DND-41 (cell line): ENCODE results near the gene TTC24.

ENCODE experiments used
- ATAC-seq: fragments of 200-7000 bp; cut with Tn5 transposase; 3 replicates; pipeline ENCODE4 v1.9.1; 2021; ENCODE audit warnings: low read depth; ENCODE audit not compliant: insufficient read depth
- DNase-seq: peaks from one replicate; pipeline ENCODE4 v3.0.0-alpha.2; 2020
- H2AFZ ChIP-seq: 2 replicates; pipeline ENCODE4 v1.6.0; 2012; ENCODE audit warnings: low read depth, low read length
- H3K27ac ChIP-seq: 2 replicates; pipeline ENCODE4 v1.5.1; 2012; ENCODE audit warnings: low read length, inconsistent platforms
- H3K27me3 ChIP-seq: fragments of 200-600 bp; sonication (generic); 2 replicates; pipeline ENCODE4 v1.6.0; 2012; ENCODE audit warnings: low read length, mild to moderate bottlenecking, inconsistent platforms; ENCODE audit not compliant: insufficient read depth, poor library complexity
- H3K36me3 ChIP-seq: 2 replicates; pipeline ENCODE4 v1.5.1; 2012; ENCODE audit warnings: low read length, inconsistent platforms; ENCODE audit not compliant: insufficient read depth
- H3K4me1 ChIP-seq: 2 replicates; pipeline ENCODE4 v1.5.1; 2012; ENCODE audit warnings: mild to moderate bottlenecking, low read length; ENCODE audit not compliant: insufficient read depth
- H3K4me2 ChIP-seq: 2 replicates; pipeline ENCODE4 v1.6.0; 2012; ENCODE audit warnings: mild to moderate bottlenecking, moderate library complexity, low read length, inconsistent platforms; ENCODE audit not compliant: insufficient read depth
- H3K4me3 ChIP-seq, 2 experiments: fragments of 200-600 bp in 1 of 2; shearing (Covaris generic) in 1 of 2; 2 replicates each; pipeline ENCODE4 v1.5.1; 2012 to 2016; ENCODE audit warnings: inconsistent platforms in 2 of 2, low read length in 2 of 2, mild to moderate bottlenecking in 2 of 2, low read depth in 1 of 2, moderate library complexity in 1 of 2
- H3K79me2 ChIP-seq: 2 replicates; pipeline ENCODE4 v1.6.0; 2012; ENCODE audit warnings: low read length, inconsistent platforms; ENCODE audit not compliant: insufficient read depth
- H3K9ac ChIP-seq: 2 replicates; pipeline ENCODE4 v1.6.0; 2012; ENCODE audit warnings: low read depth, mild to moderate bottlenecking, inconsistent platforms, low read length, moderate library complexity
- H3K9me3 ChIP-seq: 2 replicates; pipeline ENCODE4 v1.5.1; 2012; ENCODE audit warnings: low read length, moderate library complexity, mild to moderate bottlenecking, inconsistent platforms; ENCODE audit not compliant: insufficient read depth, severe bottlenecking
- H4K20me1 ChIP-seq: 2 replicates; pipeline ENCODE4 v1.6.0; 2012; ENCODE audit warnings: low read length; ENCODE audit not compliant: insufficient read depth
- CTCF ChIP-seq: IDR thresholded peaks from 2 replicates; pipeline ENCODE4 v1.5.1; 2012; ENCODE audit warnings: borderline replicate concordance, low read length, moderate library complexity, mild to moderate bottlenecking; ENCODE audit not compliant: poor library complexity, severe bottlenecking; ENCODE audit errors: extremely low read depth
- EZH2 ChIP-seq: IDR thresholded peaks from 3 replicates; pipeline ENCODE4 v1.6.1; 2012; ENCODE audit warnings: borderline replicate concordance, low read depth, mild to moderate bottlenecking, moderate library complexity, low read length, inconsistent platforms; ENCODE audit not compliant: severe bottlenecking

Gene TTC24

DNA sequence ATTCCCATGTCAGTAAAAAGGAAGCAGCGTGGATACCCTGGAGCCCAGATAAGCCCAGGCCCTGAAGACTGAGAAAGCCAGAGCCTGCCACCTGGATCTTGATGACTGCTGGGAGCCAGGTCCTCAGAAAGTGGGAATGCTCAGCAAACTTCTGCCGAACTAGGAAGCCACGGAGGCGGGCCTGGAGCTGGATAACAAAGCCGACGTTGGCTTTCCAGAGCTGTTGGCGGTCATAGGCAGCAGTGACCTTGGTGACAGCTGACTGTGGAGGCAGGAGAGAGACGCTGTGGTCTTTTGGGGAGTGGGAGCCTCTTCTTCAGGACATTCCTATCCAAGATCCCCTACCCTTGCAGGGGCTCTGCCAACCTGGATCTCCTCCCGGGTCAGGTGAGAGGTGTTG is 31.5 kb upstream of the TTC24 start:
- Histone ChIP-seq H3K4me3 (no peak overlapping the region), H3K9ac (no peak overlapping the region), H3K9me3 (no peaks in the 10 kb centered on the region), H3K4me2 (no peak overlapping the region), H3K27me3 (no peaks in the 10 kb centered on the region), H3K79me2 (no peaks in the 10 kb centered on the region), H4K20me1 (no peaks in the 10 kb centered on the region), H3K36me3 (peaks cover 60% of the 10 kb centered on the region), H2AFZ (no peak overlapping the region), H3K27ac (no peak overlapping the region), H3K4me1 (no peaks in the 10 kb centered on the region)
- TF ChIP-seq EZH2 = no peak
- TF ChIP-seq CTCF = no peak
- no peak for ATAC-seq
- DNase-seq = no peak

DNA sequence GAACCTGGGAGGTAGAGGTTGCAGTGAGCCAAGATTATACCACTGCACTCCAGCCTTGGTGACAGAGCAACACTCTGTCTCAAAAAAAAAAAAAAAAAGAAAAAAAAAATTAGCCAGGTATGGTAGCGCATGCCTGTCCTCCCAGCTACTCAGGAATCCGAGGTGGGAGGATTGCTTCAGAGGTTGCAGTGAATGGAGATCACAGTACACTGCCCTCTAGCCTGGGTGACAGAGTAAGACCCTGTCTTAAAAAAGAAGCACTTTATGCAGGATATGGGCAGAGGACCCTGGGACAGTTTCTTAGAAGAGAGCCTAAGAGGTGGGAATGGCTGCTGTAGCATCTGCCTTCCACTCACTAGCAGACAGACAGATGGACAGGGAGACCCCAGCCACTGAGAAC is 30.1 kb upstream of the TTC24 start:
- TF ChIP-seq CTCF (no peak), EZH2 (no peak)
- ATAC-seq = no peak
- H3K27ac ChIP-seq = no peak overlapping the region

DNA sequence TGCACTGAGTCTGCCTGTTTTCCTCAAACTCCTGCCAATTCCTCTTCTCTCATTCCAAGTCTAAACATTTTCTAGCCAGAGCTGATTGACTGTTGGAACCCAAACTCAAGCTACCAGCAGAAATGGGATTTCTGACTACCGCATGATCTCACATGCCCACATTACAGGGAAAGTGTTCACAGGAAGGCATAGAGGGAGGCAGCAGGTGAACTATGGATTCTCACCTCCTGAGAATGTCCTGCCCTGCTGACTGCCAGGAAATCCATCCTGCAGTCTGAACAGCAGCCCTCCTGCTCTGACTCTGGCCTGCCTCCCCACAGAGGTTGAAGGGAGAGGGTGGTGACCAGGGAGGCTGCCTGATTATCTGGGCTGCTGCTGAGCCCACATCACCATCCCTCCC is 29.7 kb upstream of the TTC24 start:
- Histone ChIP-seq H2AFZ (no peak overlapping the region), H3K79me2 (no peaks in the 10 kb centered on the region), H4K20me1 (no peaks in the 10 kb centered on the region), H3K4me2 (no peak overlapping the region), H3K27ac (no peak overlapping the region), H3K9me3 (no peaks in the 10 kb centered on the region), H3K9ac (no peak overlapping the region), H3K4me1 (no peaks in the 10 kb centered on the region), H3K4me3 (no peak overlapping the region), H3K27me3 (no peaks in the 10 kb centered on the region), H3K36me3 (peaks cover 68% of the 10 kb centered on the region)
- TF ChIP-seq CTCF = no peak
- TF ChIP-seq EZH2 = no peak
- ATAC-seq (no peak), DNase-seq (no peak)

More for the DNA sequence above, 30.1 kb upstream of the TTC24 start:
- Histone ChIP-seq H3K79me2 (no peaks in the 10 kb centered on the region), H2AFZ (no peak overlapping the region), H3K9me3 (no peaks in the 10 kb centered on the region), H3K36me3 (peaks cover 65% of the 10 kb centered on the region), H3K9ac (no peak overlapping the region), H4K20me1 (no peaks in the 10 kb centered on the region), H3K4me2 (no peak overlapping the region), H3K4me3 (no peak overlapping the region), H3K4me1 (no peaks in the 10 kb centered on the region), H3K27me3 (no peaks in the 10 kb centered on the region)
- DNase-seq = no peak

DNA sequence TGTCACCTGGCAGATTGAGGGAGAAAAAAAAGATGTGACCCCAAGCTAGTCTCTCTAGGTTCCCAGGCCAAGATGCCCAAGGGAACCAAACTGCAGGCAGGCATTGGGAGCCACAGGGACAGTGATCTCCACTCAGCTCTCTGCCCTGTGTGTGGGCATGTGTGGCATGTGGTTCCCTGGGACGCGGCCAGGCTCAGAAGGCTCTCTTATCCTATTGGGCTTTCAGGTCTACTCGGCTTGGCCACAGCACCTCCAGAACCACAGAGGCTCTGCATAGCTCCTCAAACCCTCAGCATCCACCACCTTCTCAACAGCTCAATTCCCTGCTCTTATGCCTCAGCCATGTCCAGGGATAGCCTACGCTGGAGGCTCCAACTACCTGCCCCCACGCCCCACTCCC is 29.2 kb upstream of the TTC24 start:
- no peak overlapping the region for H3K4me3 ChIP-seq
- H3K36me3 ChIP-seq = peaks cover 73% of the 10 kb centered on the region
- no peaks in the 10 kb centered on the region for H3K9me3 ChIP-seq
- no peaks in the 10 kb centered on the region for H3K79me2 ChIP-seq
- TF ChIP-seq EZH2 = no peak
- no peak for TF ChIP-seq CTCF
- H2AFZ ChIP-seq = no peak overlapping the region
- no peak overlapping the region for H3K9ac ChIP-seq
- no peak for ATAC-seq
- H3K27me3 ChIP-seq = no peaks in the 10 kb centered on the region
- H4K20me1 ChIP-seq = no peaks in the 10 kb centered on the region
- no peaks in the 10 kb centered on the region for H3K4me1 ChIP-seq
- no peak overlapping the region for H3K4me2 ChIP-seq
- no peak overlapping the region for H3K27ac ChIP-seq
- no peak for DNase-seq
